ENCODE results near the gene SUSD3. TPM values are rescaled to one million over a fixed set of nuclear protein-coding genes. Genes with fewer than 3 reads are reported as not detected.

Gene SUSD3
- total RNA-seq, 1 experiment from 2014 or later, result not detected

- Histone ChIP-seq H3K27me3 (replicated peaks; ENCODE audit: insufficient read depth, low read depth, low read length, poor library complexity) (no peaks in the 10 kb centered on the region), H3K4me1 (ENCODE audit: insufficient read depth, low read length, poor library complexity, severe bottlenecking) (no peaks in the 10 kb centered on the region), H3K9me3 (ENCODE audit: low read depth, low read length, poor library complexity, severe bottlenecking) (no peaks in the 10 kb centered on the region), H3K36me3 (ENCODE audit: insufficient read depth, low read length, poor library complexity, severe bottlenecking) (no peaks in the 10 kb centered on the region), H3K4me3 (ENCODE audit: low read depth, low read length, poor library complexity, severe bottlenecking) (no peak overlapping the region), H3K27ac (ENCODE audit: low read depth, low read length, poor library complexity, severe bottlenecking) (no peak overlapping the region)
- no peak for DNase-seq (ENCODE audit: low spot score)
- intact Hi-C loops (cut with micrococcal nuclease; ENCODE audit: unreplicated experiment), result no loop called here
- TF ChIP-seq CTCF (conservative IDR thresholded peaks at IDR 0.05; ENCODE audit: low read depth, low read length) (no peak), EZH2 (IDR thresholded peaks at IDR 0.05; ENCODE audit: borderline replicate concordance, low read depth, low read length, poor library complexity, severe bottlenecking) (no peak)
- POLR2A ChIA-PET (ENCODE audit: low non-redundant PET), result no interaction called here
- CTCF ChIA-PET, result no interaction called here
- BruUV-seq (replicated peaks), result no TSS peak
Observed at GRCh38 chr9:93057703-93058354, 672 bp upstream of the SUSD3 start.

GRCh38 chr9:93059011-93059714 is 662 bp downstream of the SUSD3 start:
- TF ChIP-seq EZH2 (IDR thresholded peaks at IDR 0.05; ENCODE audit: borderline replicate concordance, low read depth, low read length, poor library complexity, severe bottlenecking) (no peak), CTCF (conservative IDR thresholded peaks at IDR 0.05; ENCODE audit: low read depth, low read length) (no peak)
- Histone ChIP-seq H3K27ac (ENCODE audit: low read depth, low read length, poor library complexity, severe bottlenecking) (no peak overlapping the region), H3K4me3 (ENCODE audit: low read depth, low read length, poor library complexity, severe bottlenecking) (peak overlapping the region; percentile 5), H3K9me3 (ENCODE audit: low read depth, low read length, poor library complexity, severe bottlenecking) (no peaks in the 10 kb centered on the region), H3K4me1 (ENCODE audit: insufficient read depth, low read length, poor library complexity, severe bottlenecking) (no peaks in the 10 kb centered on the region), H3K36me3 (ENCODE audit: insufficient read depth, low read length, poor library complexity, severe bottlenecking) (no peaks in the 10 kb centered on the region), H3K27me3 (replicated peaks; ENCODE audit: insufficient read depth, low read depth, low read length, poor library complexity) (no peaks in the 10 kb centered on the region)
- DNase-seq (ENCODE audit: low spot score), result no peak
- intact Hi-C loops (cut with micrococcal nuclease; ENCODE audit: unreplicated experiment), result no loop called here
- BruUV-seq (replicated peaks), result no TSS peak
- ChIA-PET CTCF (no interaction called here), POLR2A (ENCODE audit: low non-redundant PET) (no interaction called here)

GRCh38 chr9:93059715-93060578 is 1.4 kb downstream of the SUSD3 start:
- no peak overlapping the region for H3K4me3 ChIP-seq (ENCODE audit: low read depth, low read length, poor library complexity, severe bottlenecking)
- H3K9me3 ChIP-seq (ENCODE audit: low read depth, low read length, poor library complexity, severe bottlenecking), result no peaks in the 10 kb centered on the region
- H3K4me1 ChIP-seq (ENCODE audit: insufficient read depth, low read length, poor library complexity, severe bottlenecking), result no peaks in the 10 kb centered on the region
- TF ChIP-seq EZH2 (IDR thresholded peaks at IDR 0.05; ENCODE audit: borderline replicate concordance, low read depth, low read length, poor library complexity, severe bottlenecking) (no peak), CTCF (conservative IDR thresholded peaks at IDR 0.05; ENCODE audit: low read depth, low read length) (no peak)
- DNase-seq (ENCODE audit: low spot score), result no peak
- no peaks in the 10 kb centered on the region for H3K27me3 ChIP-seq (replicated peaks; ENCODE audit: insufficient read depth, low read depth, low read length, poor library complexity)
- POLR2A ChIA-PET (ENCODE audit: low non-redundant PET), result no interaction called here
- no TSS peak for BruUV-seq (replicated peaks)
- no peak overlapping the region for H3K27ac ChIP-seq (ENCODE audit: low read depth, low read length, poor library complexity, severe bottlenecking)
- CTCF ChIA-PET, result no interaction called here
- no peaks in the 10 kb centered on the region for H3K36me3 ChIP-seq (ENCODE audit: insufficient read depth, low read length, poor library complexity, severe bottlenecking)
- intact Hi-C loops (cut with micrococcal nuclease; ENCODE audit: unreplicated experiment), result no loop called here

Data from A673 (cell line).